T-helper 1 cell treated with Interleukin-12 subunit alpha and Interleukin-12 subunit beta and Interleukin-4 antibody, amounts not matched to agents 30 ng/mL and 1 ng/mL, for 36 hours (primary cell): Measurements from ENCODE around the gene SNX4. TPM values are rescaled to one million over a fixed set of nuclear protein-coding genes. Genes with fewer than 3 reads are reported as not detected.
"Not testable (repeated sequence)": the region's sequence is repeated elsewhere in the genome, so short reads cannot be mapped to it uniquely, and the experiment has no call there.

Source experiments
- intact Hi-C: fragments of 100-400 bp; cut with micrococcal nuclease; formaldehyde crosslinking; loops from one replicate; pipeline ENCODE4 v1.15.1; 2024
- total RNA-seq: library from RNA; stranded (reverse); gene quantifications from 2 replicates; pipeline ENCODE4 v1.2.3, GENCODE V29; 2022

Gene SNX4
- total RNA-seq, 1 donor from 2014 or later: 34.6 TPM

GRCh38 chr3:125406070-125406469, 113.9 kb downstream of the SNX4 start:
- intact Hi-C loops: no loop called here

GRCh38 chr3:125405515-125405914, 114.5 kb downstream of the SNX4 start:
- intact Hi-C loops: not testable (repeated sequence)

GRCh38 chr3:125403789-125404188, 116.2 kb downstream of the SNX4 start:
- intact Hi-C loops: no loop called here

GRCh38 chr3:125402639-125403038, 117.4 kb downstream of the SNX4 start:
- intact Hi-C loops: no loop called here

- intact Hi-C loops: no loop called here
Observed at GRCh38 chr3:125401402-125401801, 118.6 kb downstream of the SNX4 start.

- intact Hi-C loops: no loop called here
Observed at GRCh38 chr3:125398952-125399351, 121.0 kb downstream of the SNX4 start.

Other genes with a start within 250 kb of the SNX4 start
- gene ZNF148, start 144.9 kb downstream of the SNX4 start, total RNA-seq: 44.5 and 45.2 TPM in 2 replicates
- gene OSBPL11, start 75.3 kb upstream of the SNX4 start, total RNA-seq: 11.2 and 11.8 TPM in 2 replicates